H1 (cell line): Measurements from ENCODE around the gene CRYAB. TPM values are rescaled to one million over a fixed set of nuclear protein-coding genes. Genes with fewer than 3 reads are reported as not detected.
"Not testable (repeated sequence)": the region's sequence is repeated elsewhere in the genome, so short reads cannot be mapped to it uniquely, and the experiment has no call there.

Source experiments
- CTCF ChIA-PET: fragments of 300-600 bp; sonication (Branson Sonifier 250); formaldehyde crosslinking; loops from one replicate; lab custom pipeline; 2021; ENCODE audit not compliant: partially characterized antibody; lab: Charles Lee
- POLR2A ChIA-PET: fragments of 300-600 bp; sonication (Branson Sonifier 250); formaldehyde crosslinking; loops from one replicate; lab custom pipeline; 2021; ENCODE audit warnings: inconsistent platforms; ENCODE audit not compliant: partially characterized antibody; lab: Charles Lee
- DNase-seq, 2 experiments: peaks; one replicate each; pipeline versions ENCODE4 v3.0.0 to v3.0.0-alpha.2; 2010 to 2022; ENCODE audit warnings: low spot score in 2 of 2, low read depth in 1 of 2, mixed read lengths in 1 of 2
- FAIRE-seq: peaks from 2 replicates; lab custom pipeline; 2011; peaks lifted over from hg19 to GRCh38; lab: Jason Lieb, UNC
- H2AFZ ChIP-seq: 2 replicates; pipeline ENCODE4 v1.8.1; 2012; ENCODE audit warnings: low read length, inconsistent platforms
- H2AK5ac ChIP-seq: 2 replicates; pipeline ENCODE4 v1.6.1; 2013; ENCODE audit warnings: low read depth, low read length
- H2BK120ac ChIP-seq: replicated peaks from 2 replicates; pipeline ENCODE3; 2013; ENCODE audit warnings: low read depth, low read length, inconsistent platforms
- H2BK12ac ChIP-seq: 2 replicates; pipeline ENCODE4 v1.6.1; 2013; ENCODE audit warnings: low read depth, low read length
- H2BK15ac ChIP-seq: 2 replicates; pipeline ENCODE4 v1.6.1; 2013; ENCODE audit warnings: low read length
- H2BK20ac ChIP-seq: 2 replicates; pipeline ENCODE4 v1.6.1; 2013; ENCODE audit warnings: low read length
- H2BK5ac ChIP-seq: 2 replicates; pipeline ENCODE4 v1.6.1; 2013; ENCODE audit warnings: low read depth, low read length
- H3K14ac ChIP-seq: 2 replicates; pipeline ENCODE4 v1.6.1; 2013; ENCODE audit warnings: inconsistent platforms; ENCODE audit not compliant: insufficient read length
- H3K18ac ChIP-seq: 2 replicates; pipeline ENCODE4 v1.6.1; 2013; ENCODE audit warnings: low read length; ENCODE audit errors: extremely low read depth
- H3K23ac ChIP-seq: 2 replicates; pipeline ENCODE4 v1.6.1; 2013; ENCODE audit warnings: inconsistent platforms; ENCODE audit not compliant: insufficient read length
- H3K23me2 ChIP-seq: 2 replicates; pipeline ENCODE4 v1.6.1; 2013; ENCODE audit warnings: low read depth, low read length
- H3K27ac ChIP-seq: 2 replicates; pipeline ENCODE4 v1.6.1; 2011; ENCODE audit warnings: low read depth, low read length, inconsistent platforms
- H3K27me3 ChIP-seq, 4 experiments: replicated peaks in 1 of 4; 1 replicate in 1 of 4; 2 replicates in 3 of 4; pipeline versions ENCODE4 v1.6.1 to v1.8.1; 2011 to 2013; ENCODE audit warnings: low read length in 3 of 4, mild to moderate bottlenecking in 3 of 4, inconsistent platforms in 2 of 4, mixed read lengths in 2 of 4, moderate library complexity in 1 of 4; ENCODE audit not compliant: control insufficient read depth in 3 of 4, insufficient read depth in 3 of 4; ENCODE audit errors: extremely low read depth in 1 of 4
- H3K36me3 ChIP-seq, 4 experiments: 2 replicates each; pipeline versions ENCODE4 v1.6.1 to v1.8.1; 2011 to 2013; ENCODE audit warnings: mild to moderate bottlenecking in 4 of 4, low read length in 3 of 4, moderate library complexity in 2 of 4, control low read depth in 1 of 4, inconsistent platforms in 1 of 4; ENCODE audit not compliant: insufficient read depth in 4 of 4, control insufficient read depth in 2 of 4
- H3K4ac ChIP-seq: replicated peaks from 2 replicates; pipeline ENCODE3; 2013; ENCODE audit warnings: low read length, low read depth, mixed read lengths, inconsistent platforms; ENCODE audit not compliant: insufficient read length
- H3K4me1 ChIP-seq, 4 experiments: replicated peaks in 1 of 4; 1 replicate in 1 of 4; 2 replicates in 3 of 4; pipeline versions ENCODE4 v1.6.1 to v1.8.1; 2011 to 2013; ENCODE audit warnings: low read length in 3 of 4, inconsistent platforms in 2 of 4, mixed read lengths in 1 of 4; ENCODE audit not compliant: insufficient read depth in 4 of 4, control insufficient read depth in 3 of 4
- H3K4me2 ChIP-seq, 2 experiments: 2 replicates each; pipeline versions ENCODE4 v1.6.1 to v1.8.1; 2011 to 2013; ENCODE audit warnings: low read depth in 2 of 2, low read length in 2 of 2, control low read depth in 1 of 2, inconsistent platforms in 1 of 2, mild to moderate bottlenecking in 1 of 2; ENCODE audit not compliant: insufficient read depth in 1 of 2
- H3K4me3 ChIP-seq, 4 experiments: fragments of 200-600, 300-600 bp in 1 of 4; sonication (generic), shearing (Covaris generic), sonication (Bioruptor Twin) in 1 of 4; 2 replicates each; pipeline versions ENCODE4 v1.5.1 to v1.8.1; 2011 to 2016; ENCODE audit warnings: low read length in 4 of 4, low read depth in 3 of 4, control low read depth in 2 of 4, inconsistent platforms in 2 of 4, mild to moderate bottlenecking in 2 of 4, mixed read lengths in 1 of 4, moderate library complexity in 1 of 4; ENCODE audit not compliant: insufficient read depth in 2 of 4; ENCODE audit errors: extremely low read depth in 1 of 4
- H3K56ac ChIP-seq: replicated peaks from 2 replicates; pipeline ENCODE3; 2013; ENCODE audit warnings: low read depth, mild to moderate bottlenecking, mixed read lengths, low read length, inconsistent platforms; ENCODE audit not compliant: insufficient read length
- H3K79me1 ChIP-seq: 2 replicates; pipeline ENCODE4 v1.6.1; 2013; ENCODE audit warnings: low read depth, low read length, control low read depth
- H3K79me2 ChIP-seq, 2 experiments: 2 replicates each; pipeline versions ENCODE4 v1.6.1 to v1.8.1; 2012 to 2013; ENCODE audit warnings: low read length in 2 of 2, mild to moderate bottlenecking in 2 of 2, inconsistent platforms in 1 of 2; ENCODE audit not compliant: insufficient read depth in 2 of 2, control insufficient read depth in 1 of 2
- H3K9ac ChIP-seq, 4 experiments: replicated peaks in 1 of 4; 1 replicate in 1 of 4; 2 replicates in 3 of 4; pipeline versions ENCODE4 v1.6.1 to v1.8.1; 2011 to 2013; ENCODE audit warnings: low read depth in 3 of 4, low read length in 3 of 4, control low read depth in 2 of 4, mild to moderate bottlenecking in 2 of 4, moderate library complexity in 2 of 4, inconsistent platforms in 1 of 4; ENCODE audit errors: extremely low read depth in 1 of 4
- H3K9me3 ChIP-seq, 2 experiments: 2 replicates each; pipeline versions ENCODE4 v1.6.1 to v1.8.1; 2012 to 2013; ENCODE audit warnings: mild to moderate bottlenecking in 2 of 2, moderate library complexity in 2 of 2, control low read depth in 1 of 2, inconsistent platforms in 1 of 2, low read depth in 1 of 2, low read length in 1 of 2, mixed read lengths in 1 of 2; ENCODE audit not compliant: insufficient read depth in 2 of 2
- H4K20me1 ChIP-seq, 2 experiments: replicated peaks in 1 of 2; 2 replicates each; pipeline versions ENCODE3 to v1.8.1; 2011 to 2013; ENCODE audit warnings: inconsistent platforms in 2 of 2, low read length in 2 of 2, mild to moderate bottlenecking in 1 of 2; ENCODE audit not compliant: insufficient read depth in 2 of 2, control insufficient read depth in 1 of 2
- H4K5ac ChIP-seq: 2 replicates; pipeline ENCODE4 v1.6.1; 2013; ENCODE audit warnings: low read length, low read depth, mixed read lengths, inconsistent platforms; ENCODE audit not compliant: insufficient read length
- H4K8ac ChIP-seq: 2 replicates; pipeline ENCODE4 v1.8.0; 2013; ENCODE audit warnings: mild to moderate bottlenecking, moderate library complexity, low read length, inconsistent platforms; ENCODE audit not compliant: insufficient read depth; ENCODE audit errors: extremely low read depth
- H4K91ac ChIP-seq: replicated peaks from 2 replicates; pipeline ENCODE3; 2013; ENCODE audit warnings: low read length, mixed read lengths, inconsistent platforms; ENCODE audit not compliant: insufficient read length
- WGBS, 2 experiments: shearing (Covaris generic) in 1 of 2; methylation state at CpG; one replicate each; pipeline versions ENCODE4 v1.1.6 to v1.1.7; 2013 to 2015; ENCODE audit warnings: low lambda C conversion rate in 2 of 2, mixed read lengths in 2 of 2, inconsistent platforms in 1 of 2, low coverage in 1 of 2, missing lambda C conversion rate in 1 of 2; ENCODE audit not compliant: insufficient replicate concordance in 2 of 2, insufficient coverage in 1 of 2, insufficient read length in 1 of 2; ENCODE audit errors: extremely low coverage in 1 of 2, missing lambda C conversion rate in 1 of 2; 5-methylcytosine and 5-hydroxymethylcytosine counted together
- polyA plus RNA-seq, 7 experiments: library from polyadenylated mRNA; depleted of rRNA in 3 of 7; stranded (reverse) in 5 of 7; unstranded in 2 of 7; fragments of >200 nt in 5 of 7; fragments of 200-250 nt in 2 of 7; gene quantifications; 1 replicate in 5 of 7; 2 replicates in 1 of 7; 4 replicates in 1 of 7; pipeline versions ENCODE4 v1.2.1 to v1.2.3, GENCODE V29; 2011 to 2013; ENCODE audit warnings: missing spikeins in 2 of 7, mixed read lengths in 2 of 7
- total RNA-seq: library from RNA; stranded (reverse); fragmentation: NEBNext Ultra II Directional; extraction: Animal tissue kit (Norgen Biotek cat#: 25700); gene quantifications from 2 replicates; pipeline ENCODE4 v1.2.1, GENCODE V29; 2021

The CRYAB gene
- total and polyA plus RNA-seq, 2 of the 8 experiments (the other 6 are each of a cell fraction or from before 2014, with no cell fraction given) = 1.9 to 2.0 TPM

- H3K9ac ChIP-seq, H4K20me1 ChIP-seq, H3K79me1 ChIP-seq, H3K36me3 ChIP-seq, H3K56ac ChIP-seq, H2BK5ac ChIP-seq, H2AFZ ChIP-seq, H3K18ac ChIP-seq, FAIRE-seq, H4K8ac ChIP-seq, POLR2A ChIA-PET, H2BK120ac ChIP-seq, H3K27me3 ChIP-seq, H3K4me3 ChIP-seq, H2AK5ac ChIP-seq, DNase-seq, H3K4ac ChIP-seq, H3K23ac ChIP-seq, H3K27ac ChIP-seq, H3K14ac ChIP-seq, H2BK15ac ChIP-seq, H2BK12ac ChIP-seq, H2BK20ac ChIP-seq, H4K91ac ChIP-seq, H3K4me2 ChIP-seq, H4K5ac ChIP-seq, H3K9me3 ChIP-seq, H3K79me2 ChIP-seq: not testable (repeated sequence)
- Histone ChIP-seq H3K4me1 (peaks cover 4 to 15% (median 8%) of the 10 kb centered on the region in 4 experiments; a peak in 6 of 7 replicates), H3K23me2 (peaks cover 10% of the 10 kb centered on the region)
- CTCF ChIA-PET = interaction anchor here (0.6 to 25.5 kb wide), 9 partner anchors 9 to 84 kb away, joined by 3 to 565 read pairs (median 4); partner anchors contain the start of gene CRYAB
- WGBS, 2 experiments = 92% methylated on average over 14 of the region's 14 CpGs; no CpG with 5 or more reads in 1 of the 2 experiments
These were observed 21.6 kb upstream of the CRYAB start for GRCh38 chr11:111933176-111933575.
